GM21737 (cell line): ENCODE results near the gene SLC25A39.
A peak's percentile ranks its signal among the peaks of the same experiment; 100 is the strongest.
"Not testable (repeated sequence)": the region's sequence is repeated elsewhere in the genome, so short reads cannot be mapped to it uniquely, and the experiment has no call there.

Source experiments
- ATAC-seq: cut with Tn5 transposase; IDR thresholded peaks from one replicate; pipeline ENCODE4 v1.9.1; 2021; ENCODE audit warnings: mild to moderate bottlenecking, moderate library complexity; ENCODE audit not compliant: unreplicated experiment

SLC25A39 gene

GRCh38 chr17:44324571-44325275, at the start of gene SLC25A39:
Gene SLC25A39 (minus strand): TSS chr17:44324823. CDS start chr17:44323562, 1,261 bp downstream.
- ATAC-seq, result peak; percentile 51

- no peak for ATAC-seq
Measured at GRCh38 chr17:44372036-44372435, 47.4 kb upstream of the SLC25A39 start.

- not testable (repeated sequence) for ATAC-seq
Measured at GRCh38 chr17:44369414-44370023, 44.9 kb upstream of the SLC25A39 start.

- not testable (repeated sequence) for ATAC-seq
Measured at GRCh38 chr17:44368391-44369243, 44.0 kb upstream of the SLC25A39 start.

- no peak for ATAC-seq
Measured at GRCh38 chr17:44367231-44367979, 42.8 kb upstream of the SLC25A39 start.

- not testable (repeated sequence) for ATAC-seq
Measured at GRCh38 chr17:44365051-44365450, 40.4 kb upstream of the SLC25A39 start.

- ATAC-seq, result peak; percentile 63
Measured at GRCh38 chr17:44363613-44364159, 39.1 kb upstream of the SLC25A39 start, which contains the start of gene FAM171A2. Gene FAM171A2 (minus strand): TSS chr17:44363853. CDS start chr17:44363714, 139 bp downstream.

GRCh38 chr17:44362949-44363612, 38.5 kb upstream of the SLC25A39 start:
- ATAC-seq, result no peak

GRCh38 chr17:44362459-44362948, 37.9 kb upstream of the SLC25A39 start:
- no peak for ATAC-seq

- no peak for ATAC-seq
Measured at GRCh38 chr17:44361292-44362260, 37.0 kb upstream of the SLC25A39 start.

GRCh38 chr17:44360826-44361225, 36.2 kb upstream of the SLC25A39 start:
- no peak for ATAC-seq

GRCh38 chr17:44360144-44360533, 35.5 kb upstream of the SLC25A39 start:
- ATAC-seq, result no peak

- no peak for ATAC-seq
Measured at GRCh38 chr17:44359458-44360143, 35.0 kb upstream of the SLC25A39 start.

- ATAC-seq, result no peak
Measured at GRCh38 chr17:44359006-44359405, 34.4 kb upstream of the SLC25A39 start.

GRCh38 chr17:44358066-44358465, 33.4 kb upstream of the SLC25A39 start:
- ATAC-seq, result no peak

GRCh38 chr17:44356241-44356640, 31.6 kb upstream of the SLC25A39 start:
- no peak for ATAC-seq

GRCh38 chr17:44355642-44356099, 31.0 kb upstream of the SLC25A39 start:
- no peak for ATAC-seq
